Eye (tissue), 1 donor: Measurements from ENCODE around the gene DNAH2.
A peak's percentile ranks its signal among the peaks of the same experiment; 100 is the strongest.
"Not testable (repeated sequence)": the region's sequence is repeated elsewhere in the genome, so short reads cannot be mapped to it uniquely, and the experiment has no call there.

ENCODE experiments used
- DNase-seq: peaks from one replicate; pipeline ENCODE4 v3.0.0-alpha.2; 2015

DNAH2 gene

DNA sequence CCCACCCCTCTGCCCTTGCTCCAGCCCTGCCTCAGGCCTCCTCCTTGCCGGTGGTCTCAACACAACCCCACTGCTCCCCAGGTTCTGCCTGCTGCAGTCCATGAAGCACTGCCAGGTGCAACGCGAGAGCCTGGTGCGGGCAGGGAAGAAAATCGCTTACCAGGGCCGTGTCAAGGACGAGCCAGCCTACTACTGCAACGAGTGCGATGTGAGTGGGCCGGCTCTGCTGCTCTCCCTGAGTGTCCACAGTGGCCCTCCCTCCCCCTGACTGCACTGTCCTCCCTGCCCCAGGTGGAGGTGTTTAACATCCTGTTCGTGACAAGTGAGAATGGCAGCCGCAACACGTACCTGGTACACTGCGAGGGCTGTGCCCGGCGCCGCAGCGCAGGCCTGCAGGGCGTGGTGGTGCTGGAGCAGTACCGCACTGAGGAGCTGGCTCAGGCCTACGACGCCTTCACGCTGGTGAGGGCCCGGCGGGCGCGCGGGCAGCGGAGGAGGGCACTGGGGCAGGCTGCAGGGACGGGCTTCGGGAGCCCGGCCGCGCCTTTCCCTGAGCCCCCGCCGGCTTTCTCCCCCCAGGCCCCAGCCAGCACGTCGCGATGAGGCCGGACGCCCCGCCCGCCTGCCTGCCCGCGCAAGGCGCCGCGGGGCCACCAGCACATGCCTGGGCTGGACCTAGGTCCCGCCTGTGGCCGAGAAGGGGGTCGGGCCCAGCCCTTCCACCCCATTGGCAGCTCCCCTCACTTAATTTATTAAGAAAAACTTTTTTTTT lies 135.6 kb downstream of the DNAH2 start:
- DNase-seq = no peak

- no peak for DNase-seq
These were observed 136.1 kb downstream of the DNAH2 start for GRCh38 chr17:7853691-7854038.

DNA sequence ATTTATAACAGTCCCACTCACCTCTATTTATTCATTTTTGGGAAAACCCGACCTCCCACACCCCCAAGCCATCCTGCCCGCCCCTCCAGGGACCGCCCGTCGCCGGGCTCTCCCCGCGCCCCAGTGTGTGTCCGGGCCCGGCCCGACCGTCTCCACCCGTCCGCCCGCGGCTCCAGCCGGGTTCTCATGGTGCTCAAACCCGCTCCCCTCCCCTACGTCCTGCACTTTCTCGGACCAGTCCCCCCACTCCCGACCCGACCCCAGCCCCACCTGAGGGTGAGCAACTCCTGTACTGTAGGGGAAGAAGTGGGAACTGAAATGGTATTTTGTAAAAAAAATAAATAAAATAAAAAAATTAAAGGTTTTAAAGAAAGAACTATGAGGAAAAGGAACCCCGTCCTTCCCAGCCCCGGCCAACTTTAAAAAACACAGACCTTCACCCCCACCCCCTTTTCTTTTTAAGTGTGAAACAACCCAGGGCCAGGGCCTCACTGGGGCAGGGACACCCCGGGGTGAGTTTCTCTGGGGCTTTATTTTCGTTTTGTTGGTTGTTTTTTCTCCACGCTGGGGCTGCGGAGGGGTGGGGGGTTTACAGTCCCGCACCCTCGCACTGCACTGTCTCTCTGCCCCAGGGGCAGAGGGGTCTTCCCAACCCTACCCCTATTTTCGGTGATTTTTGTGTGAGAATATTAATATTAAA lies 136.7 kb downstream of the DNAH2 start:
- DNase-seq = peak; percentile 8

DNA sequence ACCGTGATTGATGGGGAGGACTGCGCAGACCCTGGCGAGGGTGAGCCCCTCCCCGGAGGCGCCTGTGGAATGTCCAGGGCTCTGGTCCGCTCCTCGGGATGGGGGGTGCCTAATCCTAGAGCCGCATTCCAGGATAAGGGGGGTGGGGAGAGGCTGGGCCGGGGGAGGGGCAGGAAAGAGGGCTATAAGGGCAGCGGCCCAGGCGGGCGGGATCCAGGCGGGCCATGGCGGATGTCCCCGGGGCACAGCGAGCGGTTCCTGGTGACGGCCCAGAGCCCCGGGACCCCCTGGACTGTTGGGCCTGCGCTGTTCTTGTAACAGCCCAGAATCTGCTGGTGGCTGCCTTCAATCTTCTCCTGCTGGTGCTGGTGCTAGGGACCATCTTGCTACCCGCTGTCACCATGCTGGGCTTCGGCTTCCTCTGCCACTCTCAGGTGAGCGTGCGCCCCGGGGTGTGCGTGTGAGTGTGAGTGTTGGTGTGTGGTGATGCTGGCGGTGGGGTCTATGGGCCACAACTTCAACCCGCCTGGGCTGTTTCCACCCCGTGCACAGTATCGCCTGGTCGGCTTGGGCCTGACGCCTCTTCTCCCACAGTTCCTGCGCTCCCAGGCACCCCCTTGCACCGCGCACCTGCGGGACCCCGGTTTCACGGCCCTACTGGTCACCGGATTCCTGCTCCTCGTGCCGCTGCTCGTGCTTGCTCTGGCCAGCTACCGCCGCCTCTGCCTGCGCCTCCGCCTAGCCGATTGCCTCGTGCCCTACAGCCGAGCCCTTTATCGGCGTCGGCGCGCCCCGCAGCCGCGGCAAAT lies 137.5 kb downstream of the DNAH2 start, which contains the start of gene TMEM88:
TSS of gene TMEM88 (plus strand) at position 216 of the 809 bp plus-strand sequence. CDS start at position 225, 9 bp downstream.
- DNase-seq = peak; percentile 71

GRCh38 chr17:7855660-7856010 lies 138.1 kb downstream of the DNAH2 start:
- DNase-seq = peak; percentile 77

DNA sequence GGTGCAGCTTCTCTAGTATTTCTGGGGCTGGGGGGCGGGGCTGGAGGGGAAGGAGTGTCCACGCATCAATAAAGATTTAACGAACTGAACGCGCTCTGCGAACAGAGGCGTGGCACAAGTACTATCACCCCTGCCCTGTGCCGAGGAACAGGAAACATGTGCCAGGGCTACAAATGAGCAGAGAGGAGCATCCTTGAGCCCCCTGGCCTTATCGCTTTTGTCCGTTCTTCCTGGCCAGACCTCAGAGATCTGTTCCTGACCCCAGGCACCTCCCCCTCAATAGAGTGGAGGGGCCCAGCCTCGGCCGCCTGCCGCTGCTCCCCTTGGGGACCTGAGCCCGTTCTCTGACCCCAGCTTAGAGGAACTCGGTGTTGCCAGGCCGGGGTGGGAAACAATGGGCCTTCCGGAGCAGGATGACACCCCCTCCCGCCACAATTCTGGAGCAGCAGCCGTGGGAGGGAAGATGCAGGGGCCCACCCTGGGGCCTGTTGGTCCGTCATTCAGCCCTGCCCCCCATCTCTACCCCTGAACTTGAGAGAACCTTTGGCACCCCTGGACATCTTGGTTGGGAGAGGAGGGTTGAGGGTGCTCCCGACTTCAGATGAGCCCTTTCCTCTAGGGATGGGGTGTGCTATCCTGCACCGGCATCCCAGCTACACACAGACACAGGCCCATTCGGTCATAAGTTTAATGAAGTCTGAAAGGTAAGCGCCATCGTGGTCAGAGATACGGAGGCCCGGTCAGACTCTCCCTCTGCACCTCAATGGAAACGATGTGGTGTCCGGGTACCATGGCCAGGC lies 138.7 kb downstream of the DNAH2 start:
- DNase-seq = peak; percentile 72

DNA sequence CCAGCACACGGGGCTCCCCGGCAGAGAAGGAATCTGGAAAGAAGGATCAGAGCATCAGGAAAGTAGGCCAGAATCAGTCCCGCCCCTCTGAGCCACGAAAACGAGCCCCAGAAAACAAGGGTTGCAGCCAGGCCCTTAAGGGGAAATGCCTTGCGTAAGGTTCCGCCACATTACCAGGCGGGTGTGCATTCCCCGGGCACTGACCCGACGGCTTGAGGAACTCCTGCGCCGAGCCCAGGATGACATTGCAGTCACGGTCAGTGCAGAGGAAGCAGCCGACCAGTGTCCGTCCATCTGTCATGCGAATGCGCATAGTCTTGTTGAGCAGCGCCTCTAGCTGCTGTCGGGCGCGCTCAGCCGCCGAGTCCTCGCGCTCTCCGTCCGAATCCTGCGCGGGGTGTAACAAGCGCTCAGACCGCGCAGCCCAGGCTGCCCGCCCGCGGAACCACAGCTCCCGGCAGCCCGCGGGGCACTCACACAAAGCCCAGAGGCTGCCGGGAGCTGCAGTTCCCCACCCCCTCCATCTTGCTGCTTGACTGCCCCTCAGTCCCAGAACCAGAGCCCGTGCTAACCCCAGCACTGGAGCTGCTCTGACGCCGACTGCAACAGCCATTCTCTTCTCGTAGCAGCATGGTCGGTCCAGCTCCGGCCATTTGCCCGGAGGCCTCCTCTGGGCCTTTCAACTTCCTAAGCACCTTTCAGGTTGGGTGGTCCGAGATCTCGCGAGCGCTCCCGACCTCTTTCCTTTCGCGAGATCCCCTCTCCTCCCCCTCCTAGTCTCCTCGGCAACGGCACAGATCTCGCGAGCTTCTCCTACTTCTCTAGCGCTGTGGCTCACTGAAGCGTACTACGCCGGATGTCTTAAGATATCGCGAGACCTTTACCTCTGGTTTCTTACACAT lies 139.5 kb downstream of the DNAH2 start, which contains the start of gene NAA38:
TSS of gene NAA38 (minus strand) at position 749 of the 902 bp plus-strand sequence. CDS start at position 653, 96 bp downstream.
- peak; percentile 100 for DNase-seq

DNA sequence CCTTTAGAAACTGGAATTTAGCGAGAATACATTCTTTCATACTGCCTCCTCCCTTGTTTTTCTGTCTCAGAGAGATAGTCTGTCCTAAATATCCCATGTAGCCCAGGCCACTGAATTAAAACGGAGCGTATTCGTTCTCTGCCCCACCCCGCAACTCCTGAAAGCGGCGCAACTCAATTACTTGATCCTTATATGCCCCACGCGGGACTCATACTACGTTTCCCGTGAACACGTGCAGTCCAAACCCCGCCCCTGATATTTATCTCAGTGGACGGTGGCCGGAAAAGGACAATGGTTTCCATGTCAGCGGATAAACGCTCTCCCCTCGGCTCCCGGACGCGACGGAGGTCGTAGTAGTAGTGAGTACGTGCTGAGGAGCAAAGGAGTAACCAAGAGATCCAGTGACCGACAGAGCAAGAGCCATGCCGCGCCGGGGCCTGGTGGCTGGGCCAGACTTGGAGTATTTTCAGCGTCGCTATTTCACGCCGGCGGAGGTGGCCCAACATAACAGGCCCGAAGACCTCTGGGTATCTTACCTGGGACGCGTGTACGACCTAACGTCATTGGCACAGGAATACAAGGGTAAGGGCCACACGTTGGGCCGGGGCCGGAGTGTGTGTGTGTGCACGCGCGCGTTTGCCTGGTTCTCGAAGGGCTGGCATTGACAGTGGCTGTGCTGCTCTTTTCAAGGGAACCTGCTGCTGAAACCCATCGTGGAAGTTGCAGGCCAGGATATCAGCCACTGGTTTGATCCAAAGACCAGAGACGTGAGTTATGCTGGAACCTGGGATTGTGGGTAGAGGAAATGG lies 140.4 kb downstream of the DNAH2 start, which contains the start of gene CYB5D1:
TSS of gene CYB5D1 (plus strand) at position 291 of the 809 bp plus-strand sequence. CDS start at position 423, 132 bp downstream.
- peak; percentile 98 for DNase-seq

- DNase-seq = no peak
These were observed 140.9 kb downstream of the DNAH2 start for GRCh38 chr17:7858522-7858810.

- DNase-seq = no peak
These were observed 141.5 kb downstream of the DNAH2 start for GRCh38 chr17:7859028-7859427.

GRCh38 chr17:7862692-7863437 lies 145.3 kb downstream of the DNAH2 start:
- peak; percentile 87 for DNase-seq

GRCh38 chr17:7864384-7864783 lies 146.8 kb downstream of the DNAH2 start:
- not testable (repeated sequence) for DNase-seq

DNA sequence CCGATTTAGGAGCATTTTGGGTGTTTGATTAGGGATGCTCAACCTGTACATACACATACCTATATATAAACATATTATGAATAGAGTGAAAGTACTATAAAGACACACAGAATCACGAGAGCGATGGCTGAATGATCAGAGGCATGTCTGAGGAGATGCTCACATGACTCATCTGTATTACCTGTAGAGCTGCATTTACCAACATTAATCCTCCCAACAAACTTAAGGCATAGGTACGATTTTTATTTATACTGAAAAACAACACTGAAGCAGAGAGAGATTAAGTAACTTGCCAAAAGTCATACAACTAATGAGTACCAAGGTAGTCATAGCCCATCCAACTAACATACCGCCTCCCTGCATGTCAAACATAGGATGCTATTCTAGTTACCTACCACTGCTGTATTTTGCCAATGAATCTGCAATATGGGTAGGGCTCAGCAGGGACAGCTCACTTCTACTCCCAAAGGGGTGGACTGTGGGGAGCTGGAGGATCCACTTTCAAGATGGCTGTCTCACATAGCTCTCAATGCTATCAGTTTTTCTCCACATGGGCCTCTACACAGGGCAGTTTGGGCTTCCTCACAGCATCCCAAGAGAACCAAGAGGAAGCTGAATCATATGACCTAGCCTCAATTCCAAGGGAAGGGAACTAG lies 147.6 kb downstream of the DNAH2 start:
- DNase-seq = no peak

DNA sequence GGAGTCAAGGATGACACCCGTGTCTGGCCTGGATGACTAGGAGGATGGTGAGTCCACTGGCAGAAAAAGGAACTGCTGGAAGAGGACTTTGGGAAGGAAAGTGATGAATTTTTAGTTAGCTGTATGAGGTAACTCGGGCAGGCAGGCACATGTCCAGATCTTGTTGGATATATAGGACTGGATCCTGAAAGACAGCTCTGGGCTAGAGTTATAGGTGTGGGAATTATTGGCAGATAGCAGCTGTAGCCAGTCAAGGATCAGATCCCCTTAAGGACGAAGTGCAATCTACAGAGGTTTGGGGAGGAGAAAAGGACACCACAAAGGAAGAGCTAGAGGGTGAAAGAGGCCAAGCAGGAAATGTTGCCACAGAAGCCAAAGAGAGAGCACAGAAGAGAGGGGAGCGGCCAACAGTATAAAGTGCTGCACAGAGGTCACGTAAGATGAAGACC lies 150.4 kb downstream of the DNAH2 start:
- DNase-seq = no peak

GRCh38 chr17:7873051-7873450 lies 155.5 kb downstream of the DNAH2 start:
- no peak for DNase-seq

DNA sequence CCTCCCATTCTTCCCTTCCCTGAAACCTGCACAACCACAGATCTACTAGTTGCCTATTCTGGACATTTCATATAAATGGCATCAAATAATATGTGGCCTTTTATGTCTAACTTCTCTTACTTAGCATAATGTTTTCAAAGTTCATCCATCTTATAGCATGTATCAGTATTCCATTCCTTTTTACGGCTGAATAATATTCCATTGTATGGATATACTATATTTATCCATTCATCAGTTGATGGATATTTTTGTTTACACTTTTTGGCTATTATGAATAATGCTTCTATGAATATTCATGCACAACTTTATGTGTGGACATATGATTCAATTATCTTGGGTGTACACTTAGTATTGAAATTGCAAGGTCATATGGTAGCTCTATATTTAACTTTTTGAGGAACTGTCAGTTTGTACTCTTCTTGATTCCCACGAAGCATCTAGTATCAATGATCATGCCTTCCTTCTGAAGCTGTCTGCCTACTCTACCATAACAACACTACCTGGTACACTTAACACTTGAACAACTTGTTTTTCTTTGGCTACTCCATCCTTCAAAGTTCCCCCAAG lies 158.3 kb downstream of the DNAH2 start:
- DNase-seq = no peak

- DNase-seq = no peak
These were observed 160.7 kb downstream of the DNAH2 start for GRCh38 chr17:7878234-7878633.

DNA sequence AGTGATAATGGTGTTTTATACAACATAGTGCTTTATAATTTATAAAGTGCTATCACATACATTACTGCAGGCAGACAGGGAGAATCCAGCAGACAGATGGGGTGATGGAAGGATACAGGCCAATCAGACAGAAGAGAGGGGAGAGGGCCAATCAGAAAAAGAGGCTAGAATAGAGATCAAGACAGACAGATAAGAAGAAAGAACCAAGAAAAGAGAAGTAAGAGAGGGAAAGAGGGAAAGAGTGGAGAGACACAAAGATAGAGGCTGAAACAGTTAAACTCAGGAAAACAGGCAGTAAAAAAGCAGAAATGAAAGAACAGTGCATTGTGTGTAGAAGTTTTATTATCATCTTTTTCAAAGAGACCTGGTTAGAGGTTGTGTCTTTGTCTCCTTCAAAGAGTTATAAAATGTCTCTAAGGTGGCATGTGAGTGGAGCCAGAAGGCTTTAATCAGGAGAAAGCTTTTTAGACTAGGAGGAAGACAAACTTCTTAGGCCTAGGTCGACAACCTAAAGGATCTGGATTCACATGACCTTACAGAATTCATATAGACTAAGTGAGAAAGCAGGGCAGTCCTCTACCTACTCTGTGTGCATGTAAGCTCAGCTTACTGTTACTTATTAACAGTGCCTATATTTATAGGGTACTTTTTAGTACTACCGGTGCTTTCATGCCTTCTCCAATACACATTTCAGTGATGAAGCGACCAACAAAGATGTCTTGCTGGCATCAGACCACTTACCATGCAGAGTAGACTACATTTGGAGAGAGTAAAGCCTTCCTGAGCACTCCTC lies 162.7 kb downstream of the DNAH2 start:
- DNase-seq = peak; percentile 43
